ENCODE measurements around the gene JMJD7. TPM values are rescaled to one million over a fixed set of nuclear protein-coding genes. Genes with fewer than 3 reads are reported as not detected.

The JMJD7 gene
- total and polyA plus RNA-seq, 2 donors (not counting 1 experiment from before 2014, with no cell fraction given) = 33.4 to 43.9 TPM

- Histone ChIP-seq H3K36me3 (replicated peaks in 1 of 2; ENCODE audit: control extremely low read depth in 1 of 2, control insufficient read depth in 1 of 2, extremely low read depth in 1 of 2, insufficient read depth in 2 of 2, low read length in 1 of 2) (peaks cover 0 to 30% of the 10 kb centered on the region in 2 experiments), H3K79me2 (ENCODE audit: control insufficient read depth, insufficient read depth, low read length) (no peaks in the 10 kb centered on the region), H3K4me1 (ENCODE audit: control insufficient read depth in 2 of 2, insufficient read depth in 2 of 2, low read length in 2 of 2) (peaks cover 5 to 20% of the 10 kb centered on the region in 2 donors), H3K4me2 (replicated peaks; ENCODE audit: low read depth, low read length, poor library complexity, severe bottlenecking) (no peak overlapping the region), H4K20me1 (ENCODE audit: control insufficient read depth, insufficient read depth, low read length, poor library complexity, severe bottlenecking) (no peaks in the 10 kb centered on the region), H3K9me3 (ENCODE audit: control extremely low read depth in 1 of 3, control insufficient read depth in 2 of 3, insufficient read depth in 1 of 3, low read length in 2 of 3) (no peaks in the 10 kb centered on the region), H3K4me3 (ENCODE audit: control extremely low read depth in 1 of 5, extremely low read depth in 1 of 5, insufficient read depth in 1 of 5, low read depth in 2 of 5, low read length in 4 of 5) (no peak overlapping the region), H2AFZ (ENCODE audit: insufficient read depth, low read depth, low read length, poor library complexity, severe bottlenecking) (no peak overlapping the region), H3K27me3 (replicated peaks in 1 of 4; ENCODE audit: control extremely low read depth in 1 of 4, control insufficient read depth in 3 of 4, insufficient read depth in 4 of 4, low read length in 3 of 4) (no peaks in the 10 kb centered on the region), H3K27ac (ENCODE audit: low read length in 2 of 2) (no peak overlapping the region), H3K9ac (ENCODE audit: low read length) (no peak overlapping the region)
- intact Hi-C loops (cut with micrococcal nuclease) = loop anchor here (1.0 to 2.0 kb wide), 4 partner anchors 39 to 345 kb away; no protein-coding TSS in a partner anchor
- ChIA-PET CTCF (interaction anchor here (0.6 to 15.7 kb wide), 42 partner anchors 9 to 1111 kb away, joined by 3 to 716 read pairs (median 4); partner anchors contain the start of gene MAPKBP1), POLR2A (interaction anchor here (1.6 to 2.3 kb wide), 2 partner anchors 37 to 39 kb away, joined by 8 to 14 read pairs; partner anchors contain the start of gene MAPKBP1)
- H3K4me3 Mint-ChIP-seq = no peak overlapping the region
- DNase-seq (peak; percentile 82), ATAC-seq (ENCODE audit: low read depth) (peak; percentile 92)
- TF ChIP-seq EZH2 (IDR thresholded peaks at IDR 0.05; ENCODE audit: borderline replicate concordance, insufficient read depth, low read depth, low read length, poor library complexity, severe bottlenecking) (no peak), CTCF (IDR thresholded peaks at IDR 0.05) (peak; percentile 88)
- no peaks in the 10 kb centered on the region for H3K9me3 Mint-ChIP-seq (ENCODE audit: insufficient read depth)
- 56% methylated on average over 14 of the region's 18 CpGs for WGBS (ENCODE audit: insufficient coverage)
- H3K27ac Mint-ChIP-seq = no peak overlapping the region
- peaks cover 10% of the 10 kb centered on the region for H3K4me1 Mint-ChIP-seq
- H3K27me3 Mint-ChIP-seq = no peaks in the 10 kb centered on the region
Measured at GRCh38 chr15:41811432-41812195, 16.3 kb upstream of the JMJD7 start.

GRCh38 chr15:41812820-41813375 is 15.0 kb upstream of the JMJD7 start:
- CTCF ChIA-PET = interaction anchor here (1.0 to 15.7 kb wide), 15 partner anchors 7 to 908 kb away, joined by 3 to 716 read pairs (median 16); partner anchors contain the start of gene MAPKBP1
- ATAC-seq (ENCODE audit: low read depth) (no peak), DNase-seq (no peak)
- Histone ChIP-seq H3K4me3 (ENCODE audit: control extremely low read depth in 1 of 5, extremely low read depth in 1 of 5, insufficient read depth in 1 of 5, low read depth in 2 of 5, low read length in 4 of 5) (no peak overlapping the region), H3K79me2 (ENCODE audit: control insufficient read depth, insufficient read depth, low read length) (no peaks in the 10 kb centered on the region), H3K9ac (ENCODE audit: low read length) (no peak overlapping the region), H3K27me3 (replicated peaks in 1 of 4; ENCODE audit: control extremely low read depth in 1 of 4, control insufficient read depth in 3 of 4, insufficient read depth in 4 of 4, low read length in 3 of 4) (no peaks in the 10 kb centered on the region), H3K27ac (ENCODE audit: low read length in 2 of 2) (no peak overlapping the region), H3K4me2 (replicated peaks; ENCODE audit: low read depth, low read length, poor library complexity, severe bottlenecking) (no peak overlapping the region), H3K4me1 (ENCODE audit: control insufficient read depth in 2 of 2, insufficient read depth in 2 of 2, low read length in 2 of 2) (peaks cover 5 to 20% of the 10 kb centered on the region in 2 donors), H3K9me3 (ENCODE audit: control extremely low read depth in 1 of 3, control insufficient read depth in 2 of 3, insufficient read depth in 1 of 3, low read length in 2 of 3) (no peaks in the 10 kb centered on the region), H3K36me3 (replicated peaks in 1 of 2; ENCODE audit: control extremely low read depth in 1 of 2, control insufficient read depth in 1 of 2, extremely low read depth in 1 of 2, insufficient read depth in 2 of 2, low read length in 1 of 2) (peaks cover 0 to 43% of the 10 kb centered on the region in 2 experiments), H4K20me1 (ENCODE audit: control insufficient read depth, insufficient read depth, low read length, poor library complexity, severe bottlenecking) (no peaks in the 10 kb centered on the region), H2AFZ (ENCODE audit: insufficient read depth, low read depth, low read length, poor library complexity, severe bottlenecking) (no peak overlapping the region)
- Mint-ChIP-seq H3K27ac (no peak overlapping the region), H3K9me3 (ENCODE audit: insufficient read depth) (no peaks in the 10 kb centered on the region), H3K27me3 (no peaks in the 10 kb centered on the region), H3K4me3 (no peak overlapping the region), H3K4me1 (peaks cover 10% of the 10 kb centered on the region)
- WGBS (ENCODE audit: insufficient coverage) = 97% methylated on average over 11 of the region's 11 CpGs
- intact Hi-C loops (cut with micrococcal nuclease) = no loop called here
- POLR2A ChIA-PET = no interaction called here
- TF ChIP-seq CTCF (IDR thresholded peaks at IDR 0.05) (no peak), EZH2 (IDR thresholded peaks at IDR 0.05; ENCODE audit: borderline replicate concordance, insufficient read depth, low read depth, low read length, poor library complexity, severe bottlenecking) (no peak)

Data from B cell (primary cell).